SK-N-SH (cell line): Measurements from ENCODE around the gene TRPM1. TPM values are rescaled to one million over a fixed set of nuclear protein-coding genes. Genes with fewer than 3 reads are reported as not detected.
A peak's percentile ranks its signal among the peaks of the same experiment; 100 is the strongest.

ENCODE experiments used
- CTCF ChIA-PET: fragments of 300-600, 350-600 bp; formaldehyde crosslinking; extraction: SDS; loops from one replicate; lab custom pipeline; 2021; lab: Yijun Ruan, JAX
- POLR2A ChIA-PET: fragments of 350-600 bp; sonication (Branson Sonifier 250); formaldehyde crosslinking; extraction: SDS; loops from one replicate; lab custom pipeline; 2020; ENCODE audit warnings: antibody characterized with exemption, inconsistent platforms; lab: Yijun Ruan, JAX
- DNase-seq: peaks from one replicate; pipeline ENCODE4 v3.0.0; 2012
- H2AFZ ChIP-seq: fragments of 200-600 bp; sonication (generic); 2 replicates; pipeline ENCODE4 v1.8.1; 2016; ENCODE audit warnings: antibody characterized with exemption, mild to moderate bottlenecking, low read depth
- H3F3A ChIP-seq: fragments of 200-600 bp; sonication (generic); replicated peaks from 2 replicates; pipeline ENCODE3; 2016; ENCODE audit warnings: antibody characterized with exemption, mild to moderate bottlenecking; ENCODE audit not compliant: insufficient read depth
- H3K27ac ChIP-seq, 2 experiments: fragments of 200-500 bp in 1 of 2; fragments of 200-600 bp in 1 of 2; sonication (Bioruptor generic) in 1 of 2; sonication (generic), shearing (Covaris generic) in 1 of 2; 2 replicates each; pipeline versions ENCODE4 v1.5.1 to v1.6.1; 2014 to 2016; ENCODE audit warnings: low read depth in 2 of 2, inconsistent platforms in 1 of 2, low read length in 1 of 2, mild to moderate bottlenecking in 1 of 2, mixed read lengths in 1 of 2
- H3K27me3 ChIP-seq: fragments of 200-600 bp; sonication (generic), shearing (Covaris generic); 2 replicates; pipeline ENCODE4 v1.6.1; 2016; ENCODE audit warnings: mixed run types; ENCODE audit not compliant: insufficient read depth
- H3K36me3 ChIP-seq, 2 experiments: fragments of 200-500 bp in 1 of 2; fragments of 200-600 bp in 1 of 2; sonication (Bioruptor generic) in 1 of 2; sonication (generic) in 1 of 2; replicated peaks in 1 of 2; 2 replicates each; pipeline versions ENCODE3 to v1.5.1; 2014 to 2016; ENCODE audit warnings: low read length in 1 of 2, mild to moderate bottlenecking in 1 of 2; ENCODE audit not compliant: insufficient read depth in 2 of 2, control insufficient read depth in 1 of 2
- H3K4me1 ChIP-seq, 2 experiments: fragments of 200-500 bp in 1 of 2; fragments of 200-600 bp in 1 of 2; sonication (Bioruptor generic) in 1 of 2; sonication (generic), shearing (Covaris generic) in 1 of 2; 2 replicates each; pipeline versions ENCODE4 v1.5.1 to v1.6.1; 2014 to 2016; ENCODE audit warnings: low read depth in 1 of 2, low read length in 1 of 2, mixed run types in 1 of 2; ENCODE audit not compliant: insufficient read depth in 2 of 2, control insufficient read depth in 1 of 2
- H3K4me2 ChIP-seq: fragments of 200-600 bp; sonication (generic), shearing (Covaris generic); 2 replicates; pipeline ENCODE4 v1.6.1; 2017; ENCODE audit warnings: mixed run types
- H3K4me3 ChIP-seq, 2 experiments: fragments of 200-500 bp in 1 of 2; fragments of 200-600 bp in 1 of 2; sonication (Bioruptor generic) in 1 of 2; sonication (generic), shearing (Covaris generic) in 1 of 2; 2 replicates each; pipeline versions ENCODE4 v1.5.1 to v1.8.1; 2014 to 2016; ENCODE audit warnings: low read depth in 2 of 2, inconsistent platforms in 1 of 2, low read length in 1 of 2, mild to moderate bottlenecking in 1 of 2, mixed read lengths in 1 of 2, moderate library complexity in 1 of 2
- H3K79me2 ChIP-seq: fragments of 200-600 bp; sonication (generic); 2 replicates; pipeline ENCODE4 v1.8.1; 2017; ENCODE audit warnings: mild to moderate bottlenecking; ENCODE audit not compliant: insufficient read depth
- H3K9ac ChIP-seq: fragments of 200-600 bp; sonication (generic); 2 replicates; pipeline ENCODE4 v1.6.1; 2017; ENCODE audit warnings: mixed run types
- H3K9me2 ChIP-seq: fragments of 200-600 bp; sonication (generic); 2 replicates; pipeline ENCODE4 v1.6.1; 2017; ENCODE audit warnings: mixed run types
- H3K9me3 ChIP-seq: fragments of 200-600 bp; sonication (generic); 2 replicates; pipeline ENCODE4 v1.6.1; 2017; ENCODE audit warnings: mixed run types, mild to moderate bottlenecking, moderate library complexity
- H4K20me1 ChIP-seq: fragments of 200-600 bp; sonication (generic); 2 replicates; pipeline ENCODE4 v1.6.1; 2017; ENCODE audit warnings: mild to moderate bottlenecking, mixed run types; ENCODE audit not compliant: insufficient read depth
- EP300 ChIP-seq, 2 experiments: IDR thresholded peaks; 2 replicates each; pipeline versions ENCODE4 v1.4.0 to v1.6.1; 2012; ENCODE audit warnings: borderline replicate concordance in 1 of 2, low read depth in 1 of 2, low read length in 1 of 2
- FOSL2 ChIP-seq: IDR thresholded peaks from 2 replicates; pipeline ENCODE4 v1.4.0; 2012; ENCODE audit warnings: low read depth, mild to moderate bottlenecking, moderate library complexity, borderline replicate concordance
- FOXJ3 ChIP-seq: sonication (generic); formaldehyde crosslinking; IDR thresholded peaks from 2 replicates; pipeline ENCODE4 v1.5.1; 2020; ENCODE audit warnings: mild to moderate bottlenecking, missing genetic modification reagents
- FOXM1 ChIP-seq: IDR thresholded peaks from 2 replicates; pipeline ENCODE4 v1.4.0; 2012; ENCODE audit warnings: low read depth, mild to moderate bottlenecking
- GATA2 ChIP-seq: sonication (generic); formaldehyde crosslinking; IDR thresholded peaks from 2 replicates; pipeline ENCODE4 v1.5.0; 2020; ENCODE audit warnings: mild to moderate bottlenecking, missing genetic modification reagents
- JUND ChIP-seq: IDR thresholded peaks from 2 replicates; pipeline ENCODE4 v1.4.0; 2012
- MEF2A ChIP-seq: IDR thresholded peaks from 2 replicates; pipeline ENCODE4 v1.4.0; 2012; ENCODE audit warnings: low read depth, borderline replicate concordance
- MXI1 ChIP-seq: IDR thresholded peaks from 2 replicates; pipeline ENCODE4 v1.6.1; 2012; ENCODE audit warnings: mild to moderate bottlenecking, low read depth, low read length, improper control_type of control experiment
- NRF1 ChIP-seq: IDR thresholded peaks from 2 replicates; pipeline ENCODE4 v1.6.1; 2012; ENCODE audit warnings: low read depth, mild to moderate bottlenecking, low read length
- POLR2AphosphoS5 ChIP-seq: IDR thresholded peaks from 2 replicates; pipeline ENCODE4 v1.6.1; 2012; ENCODE audit warnings: low read depth, low read length
- RAD21 ChIP-seq: IDR thresholded peaks from 2 replicates; pipeline ENCODE4 v1.6.1; 2012; ENCODE audit warnings: mild to moderate bottlenecking, low read length
- RCOR1 ChIP-seq: fragments of 150-350 bp; IDR thresholded peaks from 2 replicates; pipeline ENCODE4 v1.6.1; 2017; ENCODE audit warnings: antibody characterized with exemption, low read length
- RXRA ChIP-seq: IDR thresholded peaks from 2 replicates; pipeline ENCODE4 v1.4.0; 2012; ENCODE audit warnings: low read depth, mild to moderate bottlenecking, borderline replicate concordance
- SIN3A ChIP-seq: IDR thresholded peaks from 2 replicates; pipeline ENCODE4 v1.6.1; 2012; ENCODE audit warnings: low read depth, mild to moderate bottlenecking, low read length, moderate library complexity, borderline replicate concordance
- TAF1 ChIP-seq: IDR thresholded peaks from 2 replicates; pipeline ENCODE4 v1.6.1; 2012; ENCODE audit warnings: low read depth, mild to moderate bottlenecking, low read length, moderate library complexity, borderline replicate concordance
- TCF12 ChIP-seq: IDR thresholded peaks from 2 replicates; pipeline ENCODE4 v1.4.0; 2012
- WGBS: methylation state at CpG from one replicate; pipeline ENCODE4 v1.1.6; 2017; ENCODE audit warnings: low lambda C conversion rate; 5-methylcytosine and 5-hydroxymethylcytosine counted together
- polyA plus RNA-seq, 3 experiments: library from polyadenylated mRNA; depleted of rRNA; stranded (reverse); fragments of >200 nt; gene quantifications; 2 replicates each; pipeline ENCODE4 v1.2.3, GENCODE V29; 2012
- TF ChIP-seq, protein P1 (sequence below): IDR thresholded peaks from 2 replicates; pipeline ENCODE4; 2012
- TF ChIP-seq, protein P2 (sequence below): fragments of 200-600 bp; sonication (generic); IDR thresholded peaks from 2 replicates; pipeline ENCODE4 v1.6.1; 2017; ENCODE audit warnings: antibody characterized with exemption, mild to moderate bottlenecking, moderate library complexity
- TF ChIP-seq, protein P3 (sequence below): IDR thresholded peaks from 2 replicates; pipeline ENCODE4 v1.4.0; 2012; ENCODE audit warnings: low read depth, borderline replicate concordance

The TRPM1 gene
- polyA plus RNA-seq, 1 of the 3 experiments (the other 2 are of a cell fraction) = not detected

DNA sequence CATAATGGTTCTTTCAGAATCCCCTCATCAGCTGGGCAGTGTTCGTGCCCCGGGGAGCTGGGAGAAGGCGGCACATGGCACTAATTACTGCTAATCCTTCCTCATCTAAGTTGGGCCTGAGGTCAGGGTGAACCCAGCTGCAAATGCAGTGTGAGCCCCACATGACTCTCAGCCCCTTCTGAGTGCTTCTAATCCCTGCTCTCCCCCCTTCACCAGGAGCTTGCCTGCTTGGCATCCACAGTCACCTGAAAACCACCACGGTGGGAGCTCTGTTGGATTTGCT, 455 bp upstream of the TRPM1 start:
- TF ChIP-seq MXI1 (peak; percentile 49; the same call in 1 of the 2 replicates), RAD21 (no peak), EP300 (IDR thresholded peaks at IDR 0.05; ENCODE audit: borderline replicate concordance in 1 of 2, low read depth in 1 of 2, low read length in 1 of 2) (peak in 1 of 2 experiments; percentile 43; a peak in 1 of 4 replicates), GATA2 (CRISPR knock-in tag) (peak; percentile 63; the same call in 1 of the 2 replicates), TCF12 (no peak), RCOR1 (peak; percentile 20; the same call in 1 of the 2 replicates), FOSL2 (no peak), FOXJ3 (CRISPR knock-in tag) (no peak), FOXM1 (no peak), POLR2AphosphoS5 (no peak), JUND (no peak)
- TF ChIP-seq, protein P1, sequence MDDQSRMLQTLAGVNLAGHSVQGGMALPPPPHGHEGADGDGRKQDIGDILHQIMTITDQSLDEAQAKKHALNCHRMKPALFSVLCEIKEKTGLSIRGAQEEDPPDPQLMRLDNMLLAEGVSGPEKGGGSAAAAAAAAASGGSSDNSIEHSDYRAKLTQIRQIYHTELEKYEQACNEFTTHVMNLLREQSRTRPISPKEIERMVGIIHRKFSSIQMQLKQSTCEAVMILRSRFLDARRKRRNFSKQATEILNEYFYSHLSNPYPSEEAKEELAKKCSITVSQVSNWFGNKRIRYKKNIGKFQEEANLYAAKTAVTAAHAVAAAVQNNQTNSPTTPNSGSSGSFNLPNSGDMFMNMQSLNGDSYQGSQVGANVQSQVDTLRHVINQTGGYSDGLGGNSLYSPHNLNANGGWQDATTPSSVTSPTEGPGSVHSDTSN = no peak
- H3K9ac ChIP-seq = no peak overlapping the region
- peak; percentile 80 for DNase-seq
- H2AFZ ChIP-seq = no peak overlapping the region
- H3K4me1 ChIP-seq = peaks cover 14 to 20% of the 10 kb centered on the region in 2 experiments; a peak in 1 of 4 replicates
- H3K4me3 ChIP-seq = no peak overlapping the region
- 60% methylated on average over 4 of the region's 4 CpGs for WGBS
- no peaks in the 10 kb centered on the region for H3K79me2 ChIP-seq
- H3K36me3 ChIP-seq = no peaks in the 10 kb centered on the region
- H3K9me3 ChIP-seq = no peaks in the 10 kb centered on the region
- no peaks in the 10 kb centered on the region for H3K9me2 ChIP-seq
- no peaks in the 10 kb centered on the region for H4K20me1 ChIP-seq
- ChIA-PET POLR2A (interaction anchor here (1.3 kb wide), 1 partner anchor 27 kb away, joined by 3 read pairs; no protein-coding TSS in a partner anchor), CTCF (interaction anchor here (1.1 to 7.0 kb wide), 2 partner anchors 26 to 470 kb away, joined by 3 to 38 read pairs; no protein-coding TSS in a partner anchor)
- H3K4me2 ChIP-seq = no peak overlapping the region
- H3K27ac ChIP-seq = no peak overlapping the region
- peaks cover 12% of the 10 kb centered on the region for H3F3A ChIP-seq
- no peaks in the 10 kb centered on the region for H3K27me3 ChIP-seq

DNA sequence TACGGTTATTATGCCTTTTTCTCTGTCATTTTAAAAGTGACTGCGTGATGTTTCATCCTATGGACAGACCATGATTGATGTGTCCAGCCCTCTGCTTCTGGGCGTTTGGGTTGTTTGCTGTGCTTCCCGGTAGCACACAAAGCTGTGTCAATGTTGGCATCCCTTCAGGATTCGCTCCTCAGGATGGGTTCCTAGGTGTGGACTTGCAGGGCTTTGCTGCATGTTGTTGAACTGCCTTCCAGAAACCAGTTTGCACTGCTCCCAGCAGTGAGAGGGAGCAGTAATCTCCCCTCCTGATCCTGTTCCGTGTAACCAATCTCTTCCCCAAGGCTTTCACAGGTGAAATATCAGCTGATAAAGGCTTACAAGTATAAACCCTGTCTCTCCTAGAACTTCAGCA, 787 bp downstream of the TRPM1 start:
- no peaks in the 10 kb centered on the region for H3K36me3 ChIP-seq
- H3F3A ChIP-seq = peaks cover 10% of the 10 kb centered on the region
- no peak overlapping the region for H3K4me3 ChIP-seq
- 78% methylated on average over 6 of the region's 6 CpGs for WGBS
- no peak overlapping the region for H3K9ac ChIP-seq
- POLR2A ChIA-PET = no interaction called here
- no peaks in the 10 kb centered on the region for H3K79me2 ChIP-seq
- CTCF ChIA-PET = interaction anchor here (1.1 to 7.0 kb wide), 2 partner anchors 27 to 471 kb away, joined by 3 to 38 read pairs; no protein-coding TSS in a partner anchor
- H3K9me2 ChIP-seq = no peaks in the 10 kb centered on the region
- H3K27ac ChIP-seq = no peak overlapping the region
- DNase-seq = no peak
- TF ChIP-seq NRF1 (no peak), RCOR1 (no peak), TCF12 (no peak), TAF1 (no peak), EP300 (IDR thresholded peaks at IDR 0.05; ENCODE audit: borderline replicate concordance in 1 of 2, low read depth in 1 of 2, low read length in 1 of 2) (no peak), SIN3A (no peak), FOSL2 (no peak), FOXM1 (no peak), RAD21 (no peak), MEF2A (no peak), GATA2 (CRISPR knock-in tag) (no peak), POLR2AphosphoS5 (no peak), RXRA (no peak)
- TF ChIP-seq, protein P1 = no peak
- TF ChIP-seq, protein P2, sequence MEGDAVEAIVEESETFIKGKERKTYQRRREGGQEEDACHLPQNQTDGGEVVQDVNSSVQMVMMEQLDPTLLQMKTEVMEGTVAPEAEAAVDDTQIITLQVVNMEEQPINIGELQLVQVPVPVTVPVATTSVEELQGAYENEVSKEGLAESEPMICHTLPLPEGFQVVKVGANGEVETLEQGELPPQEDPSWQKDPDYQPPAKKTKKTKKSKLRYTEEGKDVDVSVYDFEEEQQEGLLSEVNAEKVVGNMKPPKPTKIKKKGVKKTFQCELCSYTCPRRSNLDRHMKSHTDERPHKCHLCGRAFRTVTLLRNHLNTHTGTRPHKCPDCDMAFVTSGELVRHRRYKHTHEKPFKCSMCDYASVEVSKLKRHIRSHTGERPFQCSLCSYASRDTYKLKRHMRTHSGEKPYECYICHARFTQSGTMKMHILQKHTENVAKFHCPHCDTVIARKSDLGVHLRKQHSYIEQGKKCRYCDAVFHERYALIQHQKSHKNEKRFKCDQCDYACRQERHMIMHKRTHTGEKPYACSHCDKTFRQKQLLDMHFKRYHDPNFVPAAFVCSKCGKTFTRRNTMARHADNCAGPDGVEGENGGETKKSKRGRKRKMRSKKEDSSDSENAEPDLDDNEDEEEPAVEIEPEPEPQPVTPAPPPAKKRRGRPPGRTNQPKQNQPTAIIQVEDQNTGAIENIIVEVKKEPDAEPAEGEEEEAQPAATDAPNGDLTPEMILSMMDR = no peak
- TF ChIP-seq, protein P3, sequence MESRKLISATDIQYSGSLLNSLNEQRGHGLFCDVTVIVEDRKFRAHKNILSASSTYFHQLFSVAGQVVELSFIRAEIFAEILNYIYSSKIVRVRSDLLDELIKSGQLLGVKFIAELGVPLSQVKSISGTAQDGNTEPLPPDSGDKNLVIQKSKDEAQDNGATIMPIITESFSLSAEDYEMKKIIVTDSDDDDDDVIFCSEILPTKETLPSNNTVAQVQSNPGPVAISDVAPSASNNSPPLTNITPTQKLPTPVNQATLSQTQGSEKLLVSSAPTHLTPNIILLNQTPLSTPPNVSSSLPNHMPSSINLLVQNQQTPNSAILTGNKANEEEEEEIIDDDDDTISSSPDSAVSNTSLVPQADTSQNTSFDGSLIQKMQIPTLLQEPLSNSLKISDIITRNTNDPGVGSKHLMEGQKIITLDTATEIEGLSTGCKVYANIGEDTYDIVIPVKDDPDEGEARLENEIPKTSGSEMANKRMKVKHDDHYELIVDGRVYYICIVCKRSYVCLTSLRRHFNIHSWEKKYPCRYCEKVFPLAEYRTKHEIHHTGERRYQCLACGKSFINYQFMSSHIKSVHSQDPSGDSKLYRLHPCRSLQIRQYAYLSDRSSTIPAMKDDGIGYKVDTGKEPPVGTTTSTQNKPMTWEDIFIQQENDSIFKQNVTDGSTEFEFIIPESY = no peak
- no peak overlapping the region for H2AFZ ChIP-seq
- peaks cover 14 to 20% of the 10 kb centered on the region in 2 experiments; a peak in 1 of 4 replicates for H3K4me1 ChIP-seq
- H3K27me3 ChIP-seq = no peaks in the 10 kb centered on the region
- H3K4me2 ChIP-seq = no peak overlapping the region
- no peaks in the 10 kb centered on the region for H3K9me3 ChIP-seq
- H4K20me1 ChIP-seq = no peaks in the 10 kb centered on the region
